Loucy (cell line): Measurements from ENCODE around the gene CST9L.

ENCODE experiments used
- H2AFZ ChIP-seq: fragments of 200-600 bp; sonication (generic); 2 replicates; pipeline ENCODE4 v1.6.0; 2016; ENCODE audit warnings: antibody characterized with exemption, mild to moderate bottlenecking, low read length, moderate library complexity
- H3F3A ChIP-seq: fragments of 200-600 bp; 2 replicates; pipeline ENCODE4 v1.6.0; 2016; ENCODE audit warnings: antibody characterized with exemption, low read depth, mild to moderate bottlenecking
- H3K27me3 ChIP-seq: fragments of 200-600 bp; sonication (generic); 2 replicates; pipeline ENCODE4 v1.6.1; 2014; ENCODE audit warnings: low read length, mild to moderate bottlenecking; ENCODE audit not compliant: insufficient read depth, poor library complexity, severe bottlenecking
- H3K36me3 ChIP-seq: fragments of 200-600 bp; sonication (generic); 2 replicates; pipeline ENCODE4 v1.6.1; 2016; ENCODE audit warnings: low read length; ENCODE audit not compliant: insufficient read depth
- H3K4me1 ChIP-seq: fragments of 200-600 bp; sonication (generic); 2 replicates; pipeline ENCODE4 v1.5.1; 2014; ENCODE audit warnings: low read length, mild to moderate bottlenecking; ENCODE audit not compliant: insufficient read depth, poor library complexity, severe bottlenecking
- H3K4me2 ChIP-seq: fragments of 200-600 bp; sonication (generic); 2 replicates; pipeline ENCODE4 v1.6.0; 2014; ENCODE audit warnings: antibody characterized with exemption, low read length, low read depth, mild to moderate bottlenecking; ENCODE audit not compliant: poor library complexity, severe bottlenecking
- H3K4me3 ChIP-seq: fragments of 200-600 bp; sonication (generic); 2 replicates; pipeline ENCODE4 v1.5.1; 2014; ENCODE audit warnings: low read length, mild to moderate bottlenecking, mixed read lengths; ENCODE audit not compliant: poor library complexity, severe bottlenecking
- H3K79me2 ChIP-seq: fragments of 200-600 bp; sonication (generic); 2 replicates; pipeline ENCODE4 v1.6.1; 2014; ENCODE audit warnings: low read length; ENCODE audit not compliant: insufficient read depth
- H3K9ac ChIP-seq: fragments of 200-600 bp; sonication (generic); 2 replicates; pipeline ENCODE4 v1.6.0; 2014; ENCODE audit warnings: mild to moderate bottlenecking, low read depth, low read length, moderate library complexity; ENCODE audit not compliant: poor library complexity, severe bottlenecking
- H3K9me2 ChIP-seq: fragments of 200-600 bp; sonication (generic); replicated peaks from 2 replicates; pipeline ENCODE4 v1.6.1; 2016; ENCODE audit warnings: low read depth, low read length, mixed read lengths
- H3K9me3 ChIP-seq: fragments of 200-600 bp; sonication (generic); 2 replicates; pipeline ENCODE4 v1.6.1; 2014; ENCODE audit warnings: mild to moderate bottlenecking, antibody characterized with exemption, low read length, low read depth; ENCODE audit not compliant: insufficient read depth
- H4K20me1 ChIP-seq: fragments of 200-600 bp; sonication (generic); 2 replicates; pipeline ENCODE4 v1.6.0; 2014; ENCODE audit warnings: antibody characterized with exemption, low read length, mild to moderate bottlenecking; ENCODE audit not compliant: insufficient read depth, poor library complexity, severe bottlenecking
- CTCF ChIP-seq: fragments of 200-600 bp; sonication (generic); conservative IDR thresholded peaks from 2 replicates; pipeline ENCODE4 v1.5.1; 2014; ENCODE audit warnings: mild to moderate bottlenecking, antibody characterized with exemption, low read length
- EZH2phosphoT487 ChIP-seq: fragments of 200-600 bp; IDR thresholded peaks from 2 replicates; pipeline ENCODE4 v1.6.1; 2018; ENCODE audit warnings: antibody characterized with exemption, mild to moderate bottlenecking, moderate library complexity, borderline replicate concordance

Gene CST9L

GRCh38 chr20:23565503-23566045 is 2.7 kb downstream of the CST9L start:
- Histone ChIP-seq H3K9ac (no peak overlapping the region), H3K79me2 (no peaks in the 10 kb centered on the region), H3K9me2 (no peaks in the 10 kb centered on the region), H3K36me3 (no peaks in the 10 kb centered on the region), H3F3A (no peaks in the 10 kb centered on the region), H3K4me3 (no peak overlapping the region), H3K4me1 (no peaks in the 10 kb centered on the region), H3K4me2 (no peak overlapping the region), H4K20me1 (no peaks in the 10 kb centered on the region), H3K9me3 (peaks cover 3% of the 10 kb centered on the region; the same call in 1 of the 2 replicates), H3K27me3 (no peaks in the 10 kb centered on the region), H2AFZ (no peak overlapping the region)
- TF ChIP-seq EZH2phosphoT487 (no peak), CTCF (no peak)

- Histone ChIP-seq H3K4me1 (no peaks in the 10 kb centered on the region), H3F3A (no peaks in the 10 kb centered on the region), H4K20me1 (no peaks in the 10 kb centered on the region), H3K27me3 (no peaks in the 10 kb centered on the region), H3K4me3 (no peak overlapping the region), H3K9me3 (peaks cover 3% of the 10 kb centered on the region; the same call in 1 of the 2 replicates), H3K4me2 (no peak overlapping the region), H3K36me3 (no peaks in the 10 kb centered on the region), H3K79me2 (no peaks in the 10 kb centered on the region), H3K9me2 (no peaks in the 10 kb centered on the region), H3K9ac (no peak overlapping the region), H2AFZ (no peak overlapping the region)
- no peak for TF ChIP-seq EZH2phosphoT487
- TF ChIP-seq CTCF = no peak
These were observed 3.4 kb downstream of the CST9L start for GRCh38 chr20:23564927-23565326.

- H4K20me1 ChIP-seq = no peaks in the 10 kb centered on the region
- no peak overlapping the region for H2AFZ ChIP-seq
- no peak for TF ChIP-seq EZH2phosphoT487
- no peak for TF ChIP-seq CTCF
- no peaks in the 10 kb centered on the region for H3K36me3 ChIP-seq
- no peaks in the 10 kb centered on the region for H3F3A ChIP-seq
- H3K9ac ChIP-seq = no peak overlapping the region
- no peaks in the 10 kb centered on the region for H3K9me2 ChIP-seq
- peaks cover 3% of the 10 kb centered on the region; the same call in 1 of the 2 replicates for H3K9me3 ChIP-seq
- H3K27me3 ChIP-seq = no peaks in the 10 kb centered on the region
- no peaks in the 10 kb centered on the region for H3K79me2 ChIP-seq
- H3K4me2 ChIP-seq = no peak overlapping the region
- no peak overlapping the region for H3K4me3 ChIP-seq
- H3K4me1 ChIP-seq = no peaks in the 10 kb centered on the region
These were observed 5.5 kb downstream of the CST9L start for GRCh38 chr20:23562721-23563342.
